Activated CD4-positive, alpha-beta T cell treated with anti-CD3 and anti-CD28 coated beads, Interleukin-2, amount 50 U/mL, for 16 hours (primary cell): Measurements from ENCODE around the gene NCOA3.

Experiments used
- DNase-seq: peaks from one replicate; pipeline ENCODE4 v3.0.0-alpha.2; 2020

NCOA3 gene

GRCh38 chr20:47684306-47685080 lies 182.8 kb downstream of the NCOA3 start:
- DNase-seq: no peak

- no peak for DNase-seq
These were observed 184.9 kb downstream of the NCOA3 start for GRCh38 chr20:47686545-47686944.

- no peak for DNase-seq
These were observed 185.7 kb downstream of the NCOA3 start for GRCh38 chr20:47687095-47687987.

GRCh38 chr20:47688385-47689381 lies 187.0 kb downstream of the NCOA3 start:
- no peak for DNase-seq

- no peak for DNase-seq
These were observed 188.0 kb downstream of the NCOA3 start for GRCh38 chr20:47689731-47690130.

GRCh38 chr20:47691625-47692024 lies 189.9 kb downstream of the NCOA3 start:
- no peak for DNase-seq

GRCh38 chr20:47694021-47694818 lies 192.5 kb downstream of the NCOA3 start:
- no peak for DNase-seq

GRCh38 chr20:47696856-47697255 lies 195.2 kb downstream of the NCOA3 start:
- no peak for DNase-seq

- DNase-seq: no peak
These were observed 196.5 kb downstream of the NCOA3 start for GRCh38 chr20:47698142-47698541.

- no peak for DNase-seq
These were observed 198.1 kb downstream of the NCOA3 start for GRCh38 chr20:47699818-47700217.

GRCh38 chr20:47700327-47700726 lies 198.6 kb downstream of the NCOA3 start:
- no peak for DNase-seq

- DNase-seq: no peak
These were observed 199.9 kb downstream of the NCOA3 start for GRCh38 chr20:47701612-47702011.

- DNase-seq: no peak
These were observed 202.1 kb downstream of the NCOA3 start for GRCh38 chr20:47703748-47704147.

- no peak for DNase-seq
These were observed 203.2 kb downstream of the NCOA3 start for GRCh38 chr20:47704746-47705496.

- DNase-seq: no peak
These were observed 203.8 kb downstream of the NCOA3 start for GRCh38 chr20:47705497-47705856.

- no peak for DNase-seq
These were observed 204.7 kb downstream of the NCOA3 start for GRCh38 chr20:47706345-47706744.
